CD4-positive, alpha-beta T cell treated with Interleukin-17A for 1 hour (primary cell): ENCODE data around the gene AGPAT4.

Experiments
- DNase-seq: peaks from one replicate; pipeline ENCODE4 v3.0.0-alpha.2; 2020

AGPAT4 gene

DNA sequence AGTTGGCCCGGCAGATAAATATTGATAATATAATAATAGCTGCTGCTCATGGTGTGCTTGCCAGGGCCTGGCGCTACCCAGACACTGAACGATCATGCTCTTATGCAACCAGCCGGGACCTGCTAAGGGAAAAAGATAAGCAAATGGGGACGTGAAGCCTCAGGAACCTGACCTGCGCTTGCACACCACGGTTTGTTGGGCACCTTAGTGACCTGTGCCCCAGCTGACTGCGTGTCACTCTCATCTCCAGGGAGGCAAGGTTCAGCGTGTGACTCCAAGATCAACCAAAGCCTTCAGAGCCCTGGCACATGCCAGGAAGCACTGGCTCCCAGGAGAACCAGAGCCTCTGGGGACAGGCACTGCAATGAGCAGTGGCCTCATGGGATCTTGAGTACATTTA, 111.1 kb downstream of the AGPAT4 start:
- DNase-seq: no peak

DNA sequence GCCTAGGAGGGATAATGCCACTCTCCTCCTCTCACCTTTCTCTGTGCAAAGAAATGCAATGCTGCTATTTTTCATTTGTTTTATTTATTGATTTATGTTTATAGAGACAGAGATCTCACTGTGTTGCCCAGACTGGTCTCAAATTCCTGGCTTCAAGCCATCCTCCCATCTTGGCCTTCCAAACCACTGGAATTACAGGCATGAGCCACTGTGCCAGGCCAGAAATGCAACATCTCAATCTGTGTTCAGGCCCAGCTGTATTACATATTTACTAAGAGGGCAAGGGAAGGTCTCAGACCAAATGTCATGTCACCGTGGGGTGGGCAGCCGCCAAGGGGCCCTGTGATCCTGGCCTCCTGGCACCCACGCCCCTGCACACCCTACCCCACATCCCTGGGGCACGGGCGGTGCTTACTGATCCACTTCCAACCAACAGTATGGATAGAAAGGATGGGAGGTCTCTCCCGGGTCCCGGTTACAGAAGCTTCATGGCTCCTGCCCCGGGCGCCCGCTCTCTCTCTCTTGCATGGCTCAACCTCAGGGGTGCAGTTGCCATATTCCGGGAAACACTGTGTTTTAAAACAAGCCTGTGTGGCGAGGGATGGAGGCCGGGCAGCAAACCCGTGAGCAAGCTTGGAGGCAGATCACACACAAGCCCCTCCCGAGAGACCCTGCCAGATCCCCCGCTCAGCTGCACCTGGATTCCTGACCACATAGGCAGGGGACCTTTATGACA, 111.8 kb downstream of the AGPAT4 start:
- DNase-seq: no peak

DNA sequence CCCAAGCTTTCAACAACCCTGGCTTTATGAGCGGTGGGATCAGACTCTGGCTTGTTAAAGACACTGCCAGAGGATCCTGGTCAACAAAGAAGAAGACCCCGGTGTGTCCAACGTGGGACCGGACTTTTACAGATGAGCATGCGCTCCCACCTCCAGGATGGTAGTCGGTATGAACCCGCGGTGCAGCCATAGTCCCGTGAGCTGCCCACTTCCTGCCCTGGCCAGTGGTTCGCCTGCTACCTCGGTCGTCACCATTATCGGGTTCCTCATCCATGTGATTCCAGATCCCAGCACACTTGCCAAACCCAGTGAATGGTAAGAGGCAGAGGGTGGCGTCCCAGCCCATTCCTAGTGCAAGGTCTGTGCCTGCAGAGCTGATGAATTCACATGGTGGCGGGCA, 112.7 kb downstream of the AGPAT4 start:
- no peak for DNase-seq

DNA sequence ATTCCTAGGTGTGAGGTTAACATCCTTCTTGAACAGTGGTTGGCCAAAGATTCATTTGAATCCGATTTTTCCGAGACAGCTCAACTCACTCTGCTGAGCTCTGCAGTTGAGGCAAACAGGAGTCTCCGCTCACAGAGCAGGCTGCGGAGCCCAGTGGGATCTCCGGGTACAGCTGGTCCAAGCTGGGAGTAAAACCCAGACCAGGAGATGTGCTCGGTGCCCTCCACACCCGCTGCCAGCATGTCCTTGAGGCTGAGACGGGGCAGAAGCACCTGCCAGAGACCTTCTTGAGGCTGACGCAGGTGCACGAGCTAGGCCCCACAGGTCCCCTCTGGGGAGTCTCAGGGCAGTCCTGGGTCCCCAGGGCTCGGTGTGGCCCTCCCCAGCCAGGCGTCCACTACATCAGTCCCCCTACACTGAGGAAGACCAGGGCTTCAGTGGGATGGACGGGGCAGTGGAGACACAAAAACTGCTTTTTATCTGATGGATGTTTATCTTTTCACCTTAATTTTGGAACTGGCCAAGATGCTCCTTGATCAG, 119.0 kb downstream of the AGPAT4 start:
- no peak for DNase-seq

DNA sequence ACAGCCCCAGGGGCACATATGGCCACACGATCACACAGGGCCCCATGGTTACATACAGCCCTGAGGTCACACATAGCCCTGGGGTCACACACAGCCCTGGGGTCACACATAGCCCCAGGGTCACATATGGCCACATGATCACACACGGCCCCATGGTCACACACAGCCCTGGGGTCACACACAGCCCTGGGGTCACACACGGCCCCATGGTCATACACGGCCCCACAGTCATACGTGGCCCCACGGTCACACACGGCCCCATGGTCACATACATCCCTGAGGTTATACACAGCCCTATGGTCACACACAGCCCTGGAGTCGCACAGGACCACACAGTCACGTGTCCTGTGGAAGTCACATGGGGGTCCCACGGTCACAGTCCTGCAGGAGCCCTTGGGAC, 120.1 kb downstream of the AGPAT4 start:
- no peak for DNase-seq

DNA sequence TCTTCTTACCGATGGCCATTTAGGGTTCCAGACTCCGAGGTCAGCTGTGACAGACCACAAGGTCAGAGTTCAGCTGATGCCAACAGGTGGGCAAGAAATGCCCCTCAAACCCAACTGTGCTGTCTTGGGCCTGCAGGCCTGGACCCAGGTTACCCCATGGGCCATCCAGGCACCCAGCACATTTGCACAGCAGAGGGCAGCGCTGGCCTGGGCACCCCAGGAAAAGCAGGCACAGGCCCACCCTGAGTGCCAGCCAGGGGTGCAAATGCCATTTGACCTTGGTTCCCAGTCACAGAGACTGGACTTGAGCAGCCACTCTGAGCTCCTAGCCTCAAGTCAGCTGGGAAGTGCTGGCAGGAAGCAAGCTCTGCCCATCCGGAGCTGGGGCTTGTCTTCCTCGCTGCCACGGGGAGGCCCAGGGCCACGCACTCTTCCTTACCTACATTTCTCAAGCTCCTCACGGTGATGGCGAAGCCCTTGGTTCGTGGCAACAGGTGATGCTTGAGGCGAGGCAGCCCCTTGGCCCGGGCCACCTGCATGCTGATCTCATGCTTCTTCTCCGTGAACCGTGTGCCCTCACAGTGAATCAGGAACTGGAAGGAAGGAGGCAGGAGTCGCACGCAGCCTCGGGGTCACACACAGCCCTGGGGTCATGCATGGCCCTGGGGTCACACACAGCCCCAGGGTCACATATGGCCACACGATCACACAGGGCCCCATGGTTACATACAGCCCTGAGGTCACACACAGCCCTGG, 120.8 kb downstream of the AGPAT4 start:
- DNase-seq: peak; percentile 16

DNA sequence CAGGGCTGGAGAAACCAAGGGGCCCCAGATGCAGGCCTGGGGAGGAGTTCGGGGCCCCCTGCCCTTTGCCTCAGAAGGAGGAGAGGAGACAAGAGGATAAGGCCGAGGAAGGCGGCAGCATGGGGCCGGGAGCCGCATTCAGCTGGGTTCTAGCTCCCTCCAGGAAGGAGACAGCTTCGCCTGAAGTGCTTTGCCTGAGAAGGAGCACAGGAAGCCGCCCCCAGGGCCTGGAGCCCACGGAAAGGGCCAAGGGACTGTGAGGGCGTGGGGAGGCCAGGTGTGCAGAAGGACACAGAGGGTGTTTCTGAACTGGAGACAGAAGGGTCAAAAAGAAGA, 121.4 kb downstream of the AGPAT4 start:
- no peak for DNase-seq

DNA sequence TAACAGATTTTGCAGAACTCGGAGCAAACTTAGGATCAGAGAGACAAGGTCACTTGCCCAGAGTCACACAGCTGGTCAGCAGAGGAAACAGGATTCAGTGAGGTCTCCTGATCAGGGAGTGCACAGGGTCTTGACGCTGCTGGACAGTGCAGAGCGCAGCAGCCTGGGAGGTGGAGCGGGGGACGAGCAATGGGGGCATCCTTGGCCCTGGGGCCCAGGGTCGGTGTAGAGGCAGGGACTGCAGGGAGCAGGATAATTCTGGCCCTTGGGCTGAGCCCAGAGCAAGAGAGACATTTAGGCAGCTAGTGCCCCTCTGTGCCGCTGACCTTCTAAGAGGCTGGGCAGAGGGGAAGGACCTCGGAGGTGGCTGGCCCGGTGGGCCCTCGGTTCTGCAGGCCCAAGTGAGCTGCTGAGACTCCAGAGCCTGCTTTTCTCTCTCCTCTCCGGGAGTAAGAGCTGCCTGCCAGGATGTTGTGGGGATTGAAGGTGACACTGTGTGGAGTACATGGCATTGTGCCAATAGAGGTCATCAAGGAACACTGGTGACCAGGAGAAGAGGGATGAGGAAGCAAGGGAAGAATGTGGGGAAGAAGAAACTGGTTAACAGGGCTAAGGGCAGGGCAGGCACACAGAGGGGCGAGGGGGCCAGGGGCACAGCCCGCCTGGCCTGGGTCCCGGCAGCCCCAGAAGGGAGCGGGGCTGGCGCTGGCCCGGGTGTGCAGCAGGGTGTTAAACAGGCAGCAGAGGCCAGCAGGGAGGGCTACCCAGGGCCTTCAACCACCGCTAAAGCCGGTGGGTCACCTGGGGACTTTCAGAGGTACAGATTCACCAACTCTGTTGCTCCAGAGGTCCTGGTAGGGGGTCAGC, 122.0 kb downstream of the AGPAT4 start:
- DNase-seq: no peak

DNA sequence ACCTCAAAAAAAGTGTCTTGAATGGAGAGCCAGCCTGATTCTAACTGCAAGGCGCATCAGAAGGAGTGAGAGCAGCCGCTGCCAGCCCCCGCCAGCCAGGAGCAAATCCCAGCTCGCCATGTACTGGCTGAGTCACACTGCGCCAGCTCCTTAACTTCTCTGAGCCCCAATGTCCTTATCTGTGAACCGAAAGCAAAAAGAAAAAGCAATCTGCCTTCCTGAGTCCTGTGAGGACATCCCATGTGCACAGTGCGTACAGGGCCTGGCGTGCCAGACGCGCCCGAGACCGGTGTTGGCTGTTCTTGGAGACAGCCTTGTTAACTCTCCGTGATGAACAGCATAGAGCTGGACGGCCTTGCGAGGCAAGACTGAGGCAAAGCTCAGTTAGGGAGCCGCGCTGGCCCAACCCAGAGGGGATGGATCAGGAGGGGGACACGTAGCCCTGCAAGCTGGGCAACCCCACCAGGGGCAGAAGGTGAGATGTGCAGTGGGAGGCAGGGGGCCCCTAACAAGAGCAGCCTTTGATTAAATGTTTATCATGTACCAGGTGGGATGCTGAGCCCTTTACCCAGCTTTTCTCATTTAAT, 122.7 kb downstream of the AGPAT4 start:
- no peak for DNase-seq

DNA sequence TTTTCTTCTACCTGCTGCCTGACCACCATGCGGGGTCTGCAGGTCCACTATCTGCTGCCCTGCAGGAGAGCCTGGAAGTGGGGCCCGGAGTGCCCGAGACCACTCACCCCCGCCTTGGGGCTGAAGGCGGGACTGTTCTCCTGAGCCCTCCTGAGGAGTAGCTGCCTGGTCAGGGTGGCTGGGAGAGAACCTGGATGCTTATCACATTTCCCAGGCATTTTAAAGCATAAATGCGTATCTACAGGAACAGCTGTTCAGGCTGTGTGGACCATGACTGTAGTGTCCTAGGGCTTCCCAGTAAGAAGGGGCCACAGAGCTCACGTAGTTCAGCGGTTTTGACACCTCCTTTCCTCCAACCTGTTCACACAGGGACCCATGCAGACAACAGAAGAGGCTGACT, 123.3 kb downstream of the AGPAT4 start:
- no peak for DNase-seq

DNA sequence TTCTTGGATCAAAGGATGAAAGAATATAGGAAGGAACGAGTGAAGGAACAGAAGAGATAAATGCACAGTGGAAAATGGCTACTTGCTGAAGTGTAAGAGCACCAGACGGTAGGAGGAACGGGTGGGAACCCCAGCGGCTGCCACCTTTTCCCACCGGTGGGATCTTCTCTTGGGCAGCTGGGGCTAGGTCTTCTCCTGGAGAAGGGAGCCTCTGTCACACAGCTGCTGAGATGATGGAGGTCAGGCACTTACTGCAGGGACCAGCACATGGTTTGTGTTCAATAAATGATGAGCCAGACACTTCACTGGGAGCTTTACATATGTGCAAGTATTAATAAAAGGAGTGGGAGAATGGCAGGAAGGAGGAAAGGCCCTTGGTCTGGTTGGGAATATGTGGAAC, 123.7 kb downstream of the AGPAT4 start:
- DNase-seq: no peak

DNA sequence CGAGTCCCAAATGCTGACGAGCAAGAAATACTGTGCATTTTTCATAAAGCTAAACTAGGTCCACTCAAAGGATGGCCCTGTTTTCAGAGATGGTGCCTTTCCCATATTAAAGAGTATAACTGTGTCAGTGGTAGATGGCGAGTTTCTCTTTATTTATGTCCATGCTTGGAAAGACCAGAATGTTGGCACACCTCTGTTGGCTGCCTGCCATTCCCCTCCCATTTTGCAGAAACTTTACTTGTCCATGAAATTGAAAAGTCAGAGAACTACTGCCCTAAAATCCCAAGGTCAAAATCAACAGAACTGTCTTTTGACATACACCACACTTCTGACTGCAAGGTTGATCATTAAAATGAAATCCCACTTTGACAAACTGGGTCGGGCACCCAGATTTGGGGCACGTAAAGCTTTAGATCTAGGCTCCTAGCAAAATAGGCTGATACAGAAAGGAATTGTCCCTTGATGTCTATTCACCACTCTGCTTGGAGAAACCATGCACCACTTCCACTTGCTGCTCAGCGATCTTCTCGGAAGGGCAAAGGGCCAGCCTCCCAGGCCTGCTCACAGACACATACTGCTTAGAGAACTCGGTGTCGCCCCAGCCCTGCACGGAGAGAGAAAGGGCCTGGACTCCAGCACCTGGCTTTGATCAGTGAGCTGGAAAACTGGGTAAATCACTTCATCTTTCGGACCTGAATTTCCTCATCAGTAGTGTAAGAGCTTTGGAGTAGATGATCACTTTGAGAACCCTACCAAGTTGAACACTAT, 130.0 kb downstream of the AGPAT4 start:
- no peak for DNase-seq

DNA sequence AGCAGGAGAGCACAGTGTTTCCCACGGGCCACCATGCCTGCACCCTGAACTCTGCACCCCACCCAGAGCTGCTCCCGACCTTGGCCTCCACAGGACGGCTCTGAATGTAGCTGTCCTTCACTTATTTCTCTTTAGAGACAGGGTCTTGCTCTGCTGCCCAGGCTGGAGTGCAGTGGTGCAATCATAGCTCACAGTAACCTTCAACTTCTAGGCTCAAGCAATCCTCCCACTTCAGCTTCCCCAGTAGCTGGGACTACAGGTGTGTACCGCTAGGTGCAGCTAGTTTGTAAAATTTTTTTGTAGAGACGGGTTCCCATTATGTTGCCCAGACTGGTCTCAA, 130.9 kb downstream of the AGPAT4 start:
- DNase-seq: no peak

DNA sequence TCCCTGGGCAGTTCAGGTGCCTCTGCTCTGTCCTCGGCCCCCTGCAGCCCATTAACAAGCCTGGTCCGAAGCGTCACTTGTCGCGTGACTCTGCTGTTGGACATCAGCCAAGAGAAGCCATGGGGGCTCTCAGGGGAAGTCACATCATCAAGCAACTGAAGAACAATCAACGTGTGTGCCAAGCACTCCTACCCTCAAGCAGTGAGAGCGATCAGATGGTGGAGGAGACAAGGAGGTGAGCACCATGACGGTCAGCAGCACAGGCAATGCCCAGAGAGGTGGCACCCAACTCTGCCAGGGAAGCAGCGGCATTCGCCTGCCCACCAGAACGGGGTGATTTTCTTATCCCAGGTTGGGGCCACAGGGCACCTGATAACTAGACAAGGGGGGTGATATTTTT, 132.7 kb downstream of the AGPAT4 start:
- DNase-seq: no peak

DNA sequence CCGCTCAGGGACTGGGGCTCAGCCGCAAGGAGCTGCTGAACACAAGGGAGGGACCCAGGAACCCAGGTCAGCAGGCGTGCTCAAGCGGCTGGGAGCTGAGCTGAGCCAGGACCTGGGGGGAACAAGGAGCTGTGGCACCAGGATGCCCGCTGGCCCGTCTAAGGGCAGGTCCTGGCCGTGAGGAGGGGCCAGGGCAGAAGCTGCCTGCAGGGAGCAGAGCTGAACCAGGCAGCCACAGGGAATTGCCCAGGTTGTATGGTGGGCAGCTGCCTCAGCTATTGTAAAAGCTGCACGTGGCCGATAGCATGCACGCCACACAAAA, 133.3 kb downstream of the AGPAT4 start:
- no peak for DNase-seq

DNA sequence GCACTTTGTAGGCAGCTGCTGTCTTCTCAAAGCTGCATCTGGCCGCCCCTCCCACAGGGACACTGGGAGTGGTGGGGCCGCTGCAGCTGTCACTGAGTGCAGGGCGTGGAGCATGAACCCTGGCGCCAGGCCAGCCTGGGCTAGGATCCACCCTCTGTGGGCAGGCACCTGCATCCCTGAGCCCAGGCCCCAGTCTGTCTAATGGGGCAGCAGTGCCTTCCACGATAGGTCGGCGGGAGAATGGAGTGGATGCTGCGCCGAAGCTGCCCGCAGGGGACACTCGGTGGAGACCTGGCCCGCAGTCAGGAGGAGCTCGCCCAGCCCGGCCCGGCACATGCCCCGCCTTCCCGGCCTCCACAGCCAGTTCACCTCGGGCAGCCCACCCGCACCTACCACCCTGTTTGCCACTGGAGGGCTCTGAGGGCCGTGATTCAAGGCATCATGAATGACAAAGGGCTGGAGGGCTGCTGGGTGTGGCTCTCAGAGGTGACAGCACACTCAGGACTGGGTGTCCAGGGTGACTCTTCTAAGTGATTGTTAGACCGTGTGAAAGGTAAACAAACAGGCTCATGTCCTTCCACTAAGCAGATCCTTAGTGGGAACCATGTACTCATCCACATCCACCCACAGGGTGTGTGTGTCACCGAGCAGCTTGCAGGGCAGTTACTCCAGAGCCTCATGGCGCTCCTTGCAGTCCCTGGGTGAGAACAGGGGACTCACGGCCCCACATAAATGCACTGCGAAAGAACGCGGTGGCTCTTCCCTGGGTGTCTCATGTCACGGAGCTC, 133.9 kb downstream of the AGPAT4 start:
- DNase-seq: no peak

DNA sequence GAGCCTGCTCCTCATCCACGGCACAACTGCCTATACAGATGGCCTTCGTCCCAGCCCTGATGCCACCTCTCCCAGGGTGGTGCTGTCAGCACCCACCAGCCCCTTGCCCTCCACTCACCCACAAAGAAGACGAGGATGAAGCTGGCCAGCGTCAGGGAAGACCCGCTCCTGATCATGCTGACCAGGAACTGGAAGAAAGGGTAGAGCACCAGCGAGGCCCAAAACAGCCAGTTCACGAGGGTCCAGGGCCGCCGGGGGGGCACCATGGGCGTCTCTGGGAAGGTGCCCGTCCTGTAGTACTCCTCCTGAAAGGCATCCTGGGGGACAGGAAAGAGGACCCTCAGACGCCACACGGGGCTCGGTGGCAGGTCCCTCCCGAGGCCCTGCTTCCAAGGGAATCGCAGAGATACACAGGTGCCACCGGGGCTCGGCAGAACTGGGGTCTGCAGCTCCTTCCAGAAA, 134.5 kb downstream of the AGPAT4 start:
- no peak for DNase-seq

DNA sequence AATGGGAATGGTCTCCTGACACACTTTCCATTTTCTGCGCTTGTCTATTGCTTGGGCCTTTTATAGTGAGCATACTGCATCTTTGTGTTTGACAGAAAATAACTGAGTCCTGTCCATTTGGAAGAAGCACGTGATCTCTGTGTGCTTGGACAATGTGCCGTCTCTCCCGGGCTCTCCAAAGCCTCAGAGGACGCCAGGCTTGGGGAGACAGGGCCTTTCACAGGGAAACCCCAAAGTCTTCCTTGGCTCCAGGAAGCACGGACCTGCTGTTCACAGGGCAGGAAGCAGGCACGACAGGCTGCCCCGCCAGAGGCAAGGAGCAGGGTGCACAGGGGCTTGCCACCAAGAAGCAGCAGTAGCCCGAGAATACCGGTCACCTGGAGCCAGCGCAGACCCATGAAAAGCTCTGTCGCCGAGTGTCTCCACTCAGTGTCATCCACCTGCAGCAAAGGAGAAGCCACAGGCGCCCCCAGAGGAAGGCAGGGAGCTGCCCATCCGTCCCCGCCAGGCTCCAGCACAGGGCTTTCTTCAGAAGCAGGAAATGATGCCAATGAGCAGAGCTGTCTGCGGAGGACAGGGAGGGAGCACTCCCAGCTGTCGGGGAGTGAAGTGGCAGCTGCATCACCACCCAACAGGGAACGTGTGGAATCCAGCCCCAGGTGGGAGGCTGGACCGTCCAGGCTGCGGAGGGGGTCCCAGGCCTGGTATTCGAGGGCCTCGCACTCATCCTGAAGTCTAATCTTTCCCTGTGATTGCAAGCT, 135.1 kb downstream of the AGPAT4 start:
- DNase-seq: no peak

DNA sequence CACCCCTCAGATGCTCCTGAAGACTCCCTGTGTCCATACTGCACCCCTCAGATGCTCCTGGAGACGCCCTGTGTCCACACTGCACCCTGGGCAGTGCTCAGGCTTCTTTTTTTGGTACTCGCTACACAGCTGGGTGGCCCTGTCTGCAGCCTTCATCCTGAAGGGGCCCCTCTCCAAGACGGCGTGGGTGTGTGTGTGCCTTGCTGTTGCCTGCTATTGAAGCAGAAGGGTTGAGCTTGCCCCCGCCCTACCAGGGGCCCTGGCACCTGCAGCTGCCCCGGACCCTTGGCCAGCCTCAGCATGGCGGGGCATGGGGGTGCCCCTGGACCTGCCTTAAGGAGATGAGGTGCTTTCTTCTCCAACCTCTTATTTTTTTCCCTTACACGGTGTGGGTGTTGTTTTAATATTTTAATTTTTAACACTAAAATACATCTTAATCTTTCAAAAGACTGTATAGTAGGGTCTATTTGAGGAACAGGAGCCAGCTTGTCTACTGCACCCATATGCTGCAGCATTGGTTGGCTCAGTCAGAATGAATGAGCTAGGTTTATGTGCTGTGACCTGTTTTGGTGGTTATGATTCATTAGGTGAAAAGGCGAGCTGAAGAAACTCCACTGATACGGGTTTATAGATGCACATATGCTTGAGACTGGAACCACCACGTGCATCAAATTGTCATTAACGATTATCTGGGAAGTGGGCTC, 135.9 kb downstream of the AGPAT4 start:
- DNase-seq: no peak

DNA sequence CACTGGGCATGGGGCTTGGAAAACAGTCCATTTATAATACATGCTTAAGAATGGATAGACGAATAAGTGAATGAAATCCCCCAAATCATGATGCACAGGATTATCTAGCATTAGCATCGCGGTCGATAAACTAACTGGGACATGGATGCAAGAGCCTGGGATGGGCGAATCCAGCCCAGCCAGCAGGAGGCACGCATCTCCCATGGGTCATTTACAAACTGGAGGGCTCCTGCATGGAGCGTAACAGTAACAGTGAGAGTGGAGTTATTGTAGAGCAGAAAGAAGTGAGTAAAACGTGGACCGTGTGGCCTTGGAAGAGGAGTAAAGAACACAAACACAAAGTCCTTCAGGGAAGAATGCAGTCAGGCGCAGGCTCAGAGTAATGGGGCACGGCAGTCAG, 136.5 kb downstream of the AGPAT4 start:
- no peak for DNase-seq
